ENCODE measurements around the gene CSNK1G2.

DNA sequence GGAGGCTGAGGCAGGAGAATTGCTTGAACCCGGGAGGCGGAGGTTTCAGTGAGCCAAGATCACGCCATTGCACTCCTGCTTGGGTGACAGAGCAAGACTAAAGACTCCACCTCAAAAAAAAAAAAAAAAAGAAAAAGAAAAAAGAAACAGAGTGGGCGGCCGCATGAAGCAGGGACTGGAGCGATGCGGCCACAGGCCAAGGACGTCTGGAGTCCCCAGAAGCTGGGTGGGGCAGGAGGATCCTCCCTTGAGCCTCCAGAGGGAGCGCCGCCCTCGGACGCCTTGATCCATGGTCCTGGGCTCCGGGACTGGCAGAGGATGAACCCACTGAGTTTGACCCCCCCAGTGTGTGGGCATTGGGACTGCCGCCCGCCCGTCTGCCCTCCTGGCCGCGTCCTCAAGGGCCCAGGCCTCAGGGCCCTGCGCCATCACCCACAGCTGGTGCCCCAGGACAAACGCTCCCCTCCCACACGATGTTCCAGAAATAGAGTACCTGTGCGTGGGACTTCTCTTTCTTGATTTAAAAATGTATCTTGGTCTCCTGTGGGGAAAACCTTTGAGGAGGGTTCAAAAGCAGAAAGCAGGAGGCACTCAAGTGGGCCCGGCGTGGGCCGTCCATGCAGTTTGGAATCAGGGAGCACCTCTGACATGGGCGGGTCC, 59.0 kb downstream of the CSNK1G2 start:
- TF ChIP-seq, protein P1, sequence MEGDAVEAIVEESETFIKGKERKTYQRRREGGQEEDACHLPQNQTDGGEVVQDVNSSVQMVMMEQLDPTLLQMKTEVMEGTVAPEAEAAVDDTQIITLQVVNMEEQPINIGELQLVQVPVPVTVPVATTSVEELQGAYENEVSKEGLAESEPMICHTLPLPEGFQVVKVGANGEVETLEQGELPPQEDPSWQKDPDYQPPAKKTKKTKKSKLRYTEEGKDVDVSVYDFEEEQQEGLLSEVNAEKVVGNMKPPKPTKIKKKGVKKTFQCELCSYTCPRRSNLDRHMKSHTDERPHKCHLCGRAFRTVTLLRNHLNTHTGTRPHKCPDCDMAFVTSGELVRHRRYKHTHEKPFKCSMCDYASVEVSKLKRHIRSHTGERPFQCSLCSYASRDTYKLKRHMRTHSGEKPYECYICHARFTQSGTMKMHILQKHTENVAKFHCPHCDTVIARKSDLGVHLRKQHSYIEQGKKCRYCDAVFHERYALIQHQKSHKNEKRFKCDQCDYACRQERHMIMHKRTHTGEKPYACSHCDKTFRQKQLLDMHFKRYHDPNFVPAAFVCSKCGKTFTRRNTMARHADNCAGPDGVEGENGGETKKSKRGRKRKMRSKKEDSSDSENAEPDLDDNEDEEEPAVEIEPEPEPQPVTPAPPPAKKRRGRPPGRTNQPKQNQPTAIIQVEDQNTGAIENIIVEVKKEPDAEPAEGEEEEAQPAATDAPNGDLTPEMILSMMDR (IDR thresholded peaks at IDR 0.05), result no peak
- TF ChIP-seq EZH2 (IDR thresholded peaks at IDR 0.05; ENCODE audit: borderline replicate concordance, insufficient read depth, low read depth, low read length, poor library complexity, severe bottlenecking), result no peak
